ENCODE results near the gene TFR2.
A peak's percentile ranks its signal among the peaks of the same experiment; 100 is the strongest.

Gene TFR2

GRCh38 chr7:100611983-100612729, 29.2 kb downstream of the TFR2 start, which contains the start of gene MOSPD3:
Gene MOSPD3, plus strand, starts transcription at chr7:100612540. Its CDS starts 252 bp downstream, at chr7:100612792.
- DNase-seq = peak; percentile 98

- DNase-seq = no peak
Measured at GRCh38 chr7:100609958-100610357, 31.4 kb downstream of the TFR2 start.

GRCh38 chr7:100607111-100607510, 34.2 kb downstream of the TFR2 start:
- no peak for DNase-seq

GRCh38 chr7:100606313-100606712, 35.0 kb downstream of the TFR2 start:
- no peak for DNase-seq

- peak; percentile 40 for DNase-seq
Measured at GRCh38 chr7:100604976-100605911, 36.1 kb downstream of the TFR2 start.

GRCh38 chr7:100604028-100604975, 37.0 kb downstream of the TFR2 start:
- peak; percentile 78 for DNase-seq

GRCh38 chr7:100603726-100604027, 37.7 kb downstream of the TFR2 start:
- no peak for DNase-seq

GRCh38 chr7:100602889-100603725, 38.2 kb downstream of the TFR2 start:
- DNase-seq = no peak

- DNase-seq = no peak
Measured at GRCh38 chr7:100600730-100601038, 40.7 kb downstream of the TFR2 start.

GRCh38 chr7:100599911-100600729, 41.2 kb downstream of the TFR2 start:
- no peak for DNase-seq

GRCh38 chr7:100598425-100598824, 42.9 kb downstream of the TFR2 start:
- DNase-seq = no peak

- DNase-seq = no peak
Measured at GRCh38 chr7:100595188-100595587, 46.2 kb downstream of the TFR2 start.

GRCh38 chr7:100591596-100591995, 49.8 kb downstream of the TFR2 start:
- no peak for DNase-seq

- DNase-seq = no peak
Measured at GRCh38 chr7:100590077-100590737, 51.1 kb downstream of the TFR2 start.

GRCh38 chr7:100589341-100589947, 51.9 kb downstream of the TFR2 start:
- DNase-seq = no peak

GRCh38 chr7:100588438-100588837, 52.9 kb downstream of the TFR2 start:
- DNase-seq = no peak

GRCh38 chr7:100586266-100587025, 54.9 kb downstream of the TFR2 start, which contains the start of gene FBXO24:
Gene FBXO24, plus strand, starts transcription at chr7:100586328. Its CDS starts 298 bp downstream, at chr7:100586626.
- DNase-seq = peak; percentile 100

- DNase-seq = peak; percentile 54
Measured at GRCh38 chr7:100585511-100586265, 55.7 kb downstream of the TFR2 start, which contains the start of gene LRCH4. Gene LRCH4, minus strand, starts transcription at chr7:100586129. Its CDS starts 29 bp downstream, at chr7:100586100.
